ENCODE results near the gene REXO1.

DNA sequence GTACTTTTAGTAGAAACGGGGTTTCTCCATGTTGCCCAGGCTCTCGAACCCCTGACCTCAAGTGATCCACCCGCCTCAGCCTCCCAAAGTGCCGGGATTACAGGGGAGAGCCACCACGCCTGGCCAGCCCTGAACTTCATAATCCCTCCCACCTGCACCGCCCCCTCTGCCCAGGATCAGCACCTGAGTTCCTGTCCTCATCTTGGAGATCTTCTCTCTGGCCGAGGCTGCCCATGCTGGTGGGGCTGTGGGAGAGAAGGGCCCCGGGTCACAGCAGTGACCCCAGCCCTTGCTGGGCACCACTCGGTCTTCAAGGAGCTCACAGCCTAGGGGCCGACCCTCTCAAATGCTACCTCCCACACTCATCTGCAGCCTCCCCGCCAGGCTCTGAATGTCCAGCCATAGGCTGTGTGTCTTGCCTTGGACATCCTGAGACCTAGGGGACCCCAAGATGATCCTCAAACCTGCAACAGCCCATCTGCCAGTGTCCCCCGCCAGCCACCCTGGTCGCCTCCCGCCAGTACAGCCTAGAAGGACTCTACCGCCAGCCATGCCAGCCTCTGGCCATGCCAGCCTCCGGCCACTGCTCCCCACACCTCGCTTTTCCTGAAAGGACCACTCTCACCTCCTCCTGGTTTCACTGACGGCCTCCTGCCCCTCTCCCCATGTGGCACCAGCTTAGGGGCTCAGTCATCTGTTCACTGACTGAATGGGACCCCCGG is 37.7 kb downstream of the REXO1 start:
- TF ChIP-seq, protein P1, sequence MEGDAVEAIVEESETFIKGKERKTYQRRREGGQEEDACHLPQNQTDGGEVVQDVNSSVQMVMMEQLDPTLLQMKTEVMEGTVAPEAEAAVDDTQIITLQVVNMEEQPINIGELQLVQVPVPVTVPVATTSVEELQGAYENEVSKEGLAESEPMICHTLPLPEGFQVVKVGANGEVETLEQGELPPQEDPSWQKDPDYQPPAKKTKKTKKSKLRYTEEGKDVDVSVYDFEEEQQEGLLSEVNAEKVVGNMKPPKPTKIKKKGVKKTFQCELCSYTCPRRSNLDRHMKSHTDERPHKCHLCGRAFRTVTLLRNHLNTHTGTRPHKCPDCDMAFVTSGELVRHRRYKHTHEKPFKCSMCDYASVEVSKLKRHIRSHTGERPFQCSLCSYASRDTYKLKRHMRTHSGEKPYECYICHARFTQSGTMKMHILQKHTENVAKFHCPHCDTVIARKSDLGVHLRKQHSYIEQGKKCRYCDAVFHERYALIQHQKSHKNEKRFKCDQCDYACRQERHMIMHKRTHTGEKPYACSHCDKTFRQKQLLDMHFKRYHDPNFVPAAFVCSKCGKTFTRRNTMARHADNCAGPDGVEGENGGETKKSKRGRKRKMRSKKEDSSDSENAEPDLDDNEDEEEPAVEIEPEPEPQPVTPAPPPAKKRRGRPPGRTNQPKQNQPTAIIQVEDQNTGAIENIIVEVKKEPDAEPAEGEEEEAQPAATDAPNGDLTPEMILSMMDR (tag by site-specific recombination; IDR thresholded peaks at IDR 0.05) = no peak
- TF ChIP-seq ZNF10 (tag by site-specific recombination; IDR thresholded peaks at IDR 0.05) = no peak
- TF ChIP-seq, protein P2, sequence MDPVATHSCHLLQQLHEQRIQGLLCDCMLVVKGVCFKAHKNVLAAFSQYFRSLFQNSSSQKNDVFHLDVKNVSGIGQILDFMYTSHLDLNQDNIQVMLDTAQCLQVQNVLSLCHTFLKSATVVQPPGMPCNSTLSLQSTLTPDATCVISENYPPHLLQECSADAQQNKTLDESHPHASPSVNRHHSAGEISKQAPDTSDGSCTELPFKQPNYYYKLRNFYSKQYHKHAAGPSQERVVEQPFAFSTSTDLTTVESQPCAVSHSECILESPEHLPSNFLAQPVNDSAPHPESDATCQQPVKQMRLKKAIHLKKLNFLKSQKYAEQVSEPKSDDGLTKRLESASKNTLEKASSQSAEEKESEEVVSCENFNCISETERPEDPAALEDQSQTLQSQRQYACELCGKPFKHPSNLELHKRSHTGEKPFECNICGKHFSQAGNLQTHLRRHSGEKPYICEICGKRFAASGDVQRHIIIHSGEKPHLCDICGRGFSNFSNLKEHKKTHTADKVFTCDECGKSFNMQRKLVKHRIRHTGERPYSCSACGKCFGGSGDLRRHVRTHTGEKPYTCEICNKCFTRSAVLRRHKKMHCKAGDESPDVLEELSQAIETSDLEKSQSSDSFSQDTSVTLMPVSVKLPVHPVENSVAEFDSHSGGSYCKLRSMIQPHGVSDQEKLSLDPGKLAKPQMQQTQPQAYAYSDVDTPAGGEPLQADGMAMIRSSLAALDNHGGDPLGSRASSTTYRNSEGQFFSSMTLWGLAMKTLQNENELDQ (tag by site-specific recombination; IDR thresholded peaks at IDR 0.05; ENCODE audit: low read depth) = no peak

Data from HEK293 (cell line).